Measurements from ENCODE around the gene ITGA5. TPM values are rescaled to one million over a fixed set of nuclear protein-coding genes. Genes with fewer than 3 reads are reported as not detected.

ITGA5 gene
- total and polyA plus RNA-seq, 9 of the 15 experiments (the other 6 are each of a cell fraction or from before 2014, with no cell fraction given) = 9.1 to 82.1 (median 47.4) TPM

DNA sequence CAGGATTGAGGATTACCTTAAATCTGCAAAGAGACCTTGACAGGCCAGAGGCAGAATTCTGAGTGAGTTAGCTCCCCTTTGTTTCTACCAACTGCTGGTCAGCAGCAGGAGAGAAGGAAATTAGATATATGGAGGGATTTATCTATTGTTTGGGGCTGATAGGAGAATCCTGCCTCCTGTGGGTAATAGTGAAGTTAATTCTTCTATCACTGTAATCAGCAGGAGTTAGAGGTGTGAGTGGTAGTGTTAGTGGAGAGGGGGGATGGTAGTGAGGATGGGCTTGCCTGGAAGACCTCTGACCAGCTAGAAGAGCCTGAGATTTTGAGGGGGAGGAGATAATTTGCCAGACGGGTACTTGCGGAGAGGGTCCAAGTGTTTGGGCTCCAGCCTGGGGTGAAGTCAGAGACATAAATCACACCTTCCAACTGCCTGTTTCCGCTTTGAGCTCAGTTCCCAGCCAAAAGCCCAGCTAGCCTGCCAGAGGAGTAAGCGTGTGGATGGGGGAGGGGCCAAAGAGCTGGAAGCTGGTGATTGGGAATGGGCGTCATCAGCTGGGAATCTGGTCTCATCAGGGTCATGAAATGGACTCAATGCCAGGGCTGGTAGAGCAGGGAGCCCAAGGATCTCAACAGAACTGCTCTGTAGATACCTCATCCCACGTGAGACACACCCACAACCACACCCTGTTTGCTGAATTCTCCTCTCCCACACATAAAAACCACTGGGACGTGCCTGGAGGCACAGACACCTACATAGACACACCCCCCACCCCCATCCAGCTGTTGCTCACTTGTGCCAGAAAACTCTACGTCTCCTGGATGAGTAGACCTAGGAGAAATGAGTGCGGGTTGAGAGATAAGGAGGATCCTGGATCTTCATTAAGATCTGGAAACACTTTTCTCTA lies 13.1 kb upstream of the ITGA5 start (continued):
- TF ChIP-seq ZBTB2 (IDR thresholded peaks at IDR 0.05) = peak; percentile 64; the same call in 1 of the 2 replicates
- TF ChIP-seq NR3C1 (CRISPR knock-in tag; IDR thresholded peaks at IDR 0.05) = no peak
- TF ChIP-seq ZC3H8 (IDR thresholded peaks at IDR 0.05) = no peak
- no peak for TF ChIP-seq ZBTB33 (CRISPR knock-in tag; IDR thresholded peaks at IDR 0.05)
- TF ChIP-seq NR1H2 (CRISPR knock-in tag; IDR thresholded peaks at IDR 0.05) = peak; percentile 60; the same call in 1 of the 2 replicates
- TF ChIP-seq E2F1 (CRISPR knock-in tag; IDR thresholded peaks at IDR 0.05) = no peak
- TF ChIP-seq ZNF766 (CRISPR knock-in tag; conservative IDR thresholded peaks at IDR 0.05) = 0 out of 2 replicates have a peak, but pooled peaks have one; percentile 13
- TF ChIP-seq YY1 (IDR thresholded peaks at IDR 0.05; ENCODE audit: borderline replicate concordance in 1 of 3, control insufficient read depth in 1 of 3, extremely low read depth in 1 of 3, insufficient read depth in 3 of 3, insufficient read length in 1 of 3, insufficient replicate concordance in 2 of 3, low read depth in 1 of 3, low read length in 2 of 3) = no peak
- no peak for TF ChIP-seq ZNF133 (CRISPR knock-in tag; IDR thresholded peaks at IDR 0.05)
- TF ChIP-seq CHAMP1 (IDR thresholded peaks at IDR 0.05) = no peak
- TF ChIP-seq FOXP4 (CRISPR knock-in tag; IDR thresholded peaks at IDR 0.05; ENCODE audit: borderline replicate concordance) = no peak
- 0 out of 4 replicates have a peak, but pooled peaks of 1 of the 2 experiments have one; percentile 34 for TF ChIP-seq TEAD1 (CRISPR knock-in tag; IDR thresholded peaks at IDR 0.05)
- TF ChIP-seq, protein P1, sequence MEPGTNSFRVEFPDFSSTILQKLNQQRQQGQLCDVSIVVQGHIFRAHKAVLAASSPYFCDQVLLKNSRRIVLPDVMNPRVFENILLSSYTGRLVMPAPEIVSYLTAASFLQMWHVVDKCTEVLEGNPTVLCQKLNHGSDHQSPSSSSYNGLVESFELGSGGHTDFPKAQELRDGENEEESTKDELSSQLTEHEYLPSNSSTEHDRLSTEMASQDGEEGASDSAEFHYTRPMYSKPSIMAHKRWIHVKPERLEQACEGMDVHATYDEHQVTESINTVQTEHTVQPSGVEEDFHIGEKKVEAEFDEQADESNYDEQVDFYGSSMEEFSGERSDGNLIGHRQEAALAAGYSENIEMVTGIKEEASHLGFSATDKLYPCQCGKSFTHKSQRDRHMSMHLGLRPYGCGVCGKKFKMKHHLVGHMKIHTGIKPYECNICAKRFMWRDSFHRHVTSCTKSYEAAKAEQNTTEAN (CRISPR knock-in tag; IDR thresholded peaks at IDR 0.05) = no peak
- peak; percentile 89 for TF ChIP-seq LEF1 (IDR thresholded peaks at IDR 0.05)
